Tibial nerve (tissue), 4 donors: ENCODE results near the gene ADGRG4.

Experiments
- EP300 ChIP-seq, 2 donors: sonication (generic); formaldehyde crosslinking; IDR thresholded peaks; one replicate each; pipeline ENCODE4 v1.6.1; 2017; ENCODE audit warnings: antibody characterized with exemption in 2 of 2, mild to moderate bottlenecking in 1 of 2
- POLR2A ChIP-seq, 2 donors: fragments of 450-650 bp; IDR thresholded peaks; one replicate each; pipeline ENCODE4 v1.6.1; 2017; ENCODE audit warnings: antibody characterized with exemption in 2 of 2, mild to moderate bottlenecking in 2 of 2, moderate library complexity in 2 of 2
- TF ChIP-seq, protein P1 (sequence below), 5 experiments: fragments of 200-600 bp in 3 of 5; fragments of 450-650 bp in 2 of 5; sonication (generic) in 3 of 5; IDR thresholded peaks; one replicate each; pipeline ENCODE4 v1.5.1; 2016 to 2019; ENCODE audit warnings: antibody characterized with exemption in 5 of 5, mild to moderate bottlenecking in 3 of 5, moderate library complexity in 2 of 5

DNA sequence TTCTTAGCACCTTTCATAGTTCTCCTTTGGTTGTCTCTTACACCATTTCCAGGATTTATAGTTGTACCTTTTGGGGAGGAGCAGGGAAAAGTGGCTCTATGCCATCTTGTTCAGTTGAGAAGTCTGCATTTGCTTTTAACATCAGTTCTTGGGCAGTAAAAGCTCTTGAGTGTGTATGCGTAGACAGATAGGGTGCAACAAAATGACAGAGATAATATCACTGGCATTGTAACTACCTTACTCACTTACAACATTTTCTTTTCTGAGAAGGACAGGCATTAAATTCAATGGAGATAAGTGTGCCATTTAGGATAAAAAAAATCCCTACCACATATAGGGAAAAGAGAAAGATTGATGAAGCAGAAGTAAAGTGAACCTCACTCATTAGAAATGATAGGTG lies 38.9 kb downstream of the ADGRG4 start:
- TF ChIP-seq, protein P1, sequence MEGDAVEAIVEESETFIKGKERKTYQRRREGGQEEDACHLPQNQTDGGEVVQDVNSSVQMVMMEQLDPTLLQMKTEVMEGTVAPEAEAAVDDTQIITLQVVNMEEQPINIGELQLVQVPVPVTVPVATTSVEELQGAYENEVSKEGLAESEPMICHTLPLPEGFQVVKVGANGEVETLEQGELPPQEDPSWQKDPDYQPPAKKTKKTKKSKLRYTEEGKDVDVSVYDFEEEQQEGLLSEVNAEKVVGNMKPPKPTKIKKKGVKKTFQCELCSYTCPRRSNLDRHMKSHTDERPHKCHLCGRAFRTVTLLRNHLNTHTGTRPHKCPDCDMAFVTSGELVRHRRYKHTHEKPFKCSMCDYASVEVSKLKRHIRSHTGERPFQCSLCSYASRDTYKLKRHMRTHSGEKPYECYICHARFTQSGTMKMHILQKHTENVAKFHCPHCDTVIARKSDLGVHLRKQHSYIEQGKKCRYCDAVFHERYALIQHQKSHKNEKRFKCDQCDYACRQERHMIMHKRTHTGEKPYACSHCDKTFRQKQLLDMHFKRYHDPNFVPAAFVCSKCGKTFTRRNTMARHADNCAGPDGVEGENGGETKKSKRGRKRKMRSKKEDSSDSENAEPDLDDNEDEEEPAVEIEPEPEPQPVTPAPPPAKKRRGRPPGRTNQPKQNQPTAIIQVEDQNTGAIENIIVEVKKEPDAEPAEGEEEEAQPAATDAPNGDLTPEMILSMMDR (IDR thresholded peaks at IDR 0.05) = no peak
- no peak for TF ChIP-seq POLR2A (IDR thresholded peaks at IDR 0.05)
- no peak for TF ChIP-seq EP300 (IDR thresholded peaks at IDR 0.05)
